Loucy (cell line): ENCODE data around the gene AIG1.

Source experiments
- H2AFZ ChIP-seq: fragments of 200-600 bp; sonication (generic); 2 replicates; pipeline ENCODE4 v1.6.0; 2016; ENCODE audit warnings: antibody characterized with exemption, mild to moderate bottlenecking, low read length, moderate library complexity
- H3F3A ChIP-seq: fragments of 200-600 bp; 2 replicates; pipeline ENCODE4 v1.6.0; 2016; ENCODE audit warnings: antibody characterized with exemption, low read depth, mild to moderate bottlenecking
- H3K27me3 ChIP-seq: fragments of 200-600 bp; sonication (generic); 2 replicates; pipeline ENCODE4 v1.6.1; 2014; ENCODE audit warnings: low read length, mild to moderate bottlenecking; ENCODE audit not compliant: insufficient read depth, poor library complexity, severe bottlenecking
- H3K36me3 ChIP-seq: fragments of 200-600 bp; sonication (generic); 2 replicates; pipeline ENCODE4 v1.6.1; 2016; ENCODE audit warnings: low read length; ENCODE audit not compliant: insufficient read depth
- H3K4me1 ChIP-seq: fragments of 200-600 bp; sonication (generic); 2 replicates; pipeline ENCODE4 v1.5.1; 2014; ENCODE audit warnings: low read length, mild to moderate bottlenecking; ENCODE audit not compliant: insufficient read depth, poor library complexity, severe bottlenecking
- H3K4me2 ChIP-seq: fragments of 200-600 bp; sonication (generic); 2 replicates; pipeline ENCODE4 v1.6.0; 2014; ENCODE audit warnings: antibody characterized with exemption, low read length, low read depth, mild to moderate bottlenecking; ENCODE audit not compliant: poor library complexity, severe bottlenecking
- H3K4me3 ChIP-seq: fragments of 200-600 bp; sonication (generic); 2 replicates; pipeline ENCODE4 v1.5.1; 2014; ENCODE audit warnings: low read length, mild to moderate bottlenecking, mixed read lengths; ENCODE audit not compliant: poor library complexity, severe bottlenecking
- H3K79me2 ChIP-seq: fragments of 200-600 bp; sonication (generic); 2 replicates; pipeline ENCODE4 v1.6.1; 2014; ENCODE audit warnings: low read length; ENCODE audit not compliant: insufficient read depth
- H3K9ac ChIP-seq: fragments of 200-600 bp; sonication (generic); 2 replicates; pipeline ENCODE4 v1.6.0; 2014; ENCODE audit warnings: mild to moderate bottlenecking, low read depth, low read length, moderate library complexity; ENCODE audit not compliant: poor library complexity, severe bottlenecking
- H3K9me2 ChIP-seq: fragments of 200-600 bp; sonication (generic); replicated peaks from 2 replicates; pipeline ENCODE4 v1.6.1; 2016; ENCODE audit warnings: low read depth, low read length, mixed read lengths
- H3K9me3 ChIP-seq: fragments of 200-600 bp; sonication (generic); 2 replicates; pipeline ENCODE4 v1.6.1; 2014; ENCODE audit warnings: mild to moderate bottlenecking, antibody characterized with exemption, low read length, low read depth; ENCODE audit not compliant: insufficient read depth
- H4K20me1 ChIP-seq: fragments of 200-600 bp; sonication (generic); 2 replicates; pipeline ENCODE4 v1.6.0; 2014; ENCODE audit warnings: antibody characterized with exemption, low read length, mild to moderate bottlenecking; ENCODE audit not compliant: insufficient read depth, poor library complexity, severe bottlenecking
- EZH2phosphoT487 ChIP-seq: fragments of 200-600 bp; IDR thresholded peaks from 2 replicates; pipeline ENCODE4 v1.6.1; 2018; ENCODE audit warnings: antibody characterized with exemption, mild to moderate bottlenecking, moderate library complexity, borderline replicate concordance
- TF ChIP-seq, protein P1 (sequence below): fragments of 200-600 bp; sonication (generic); conservative IDR thresholded peaks from 2 replicates; pipeline ENCODE4 v1.5.1; 2014; ENCODE audit warnings: mild to moderate bottlenecking, antibody characterized with exemption, low read length

Gene AIG1

DNA sequence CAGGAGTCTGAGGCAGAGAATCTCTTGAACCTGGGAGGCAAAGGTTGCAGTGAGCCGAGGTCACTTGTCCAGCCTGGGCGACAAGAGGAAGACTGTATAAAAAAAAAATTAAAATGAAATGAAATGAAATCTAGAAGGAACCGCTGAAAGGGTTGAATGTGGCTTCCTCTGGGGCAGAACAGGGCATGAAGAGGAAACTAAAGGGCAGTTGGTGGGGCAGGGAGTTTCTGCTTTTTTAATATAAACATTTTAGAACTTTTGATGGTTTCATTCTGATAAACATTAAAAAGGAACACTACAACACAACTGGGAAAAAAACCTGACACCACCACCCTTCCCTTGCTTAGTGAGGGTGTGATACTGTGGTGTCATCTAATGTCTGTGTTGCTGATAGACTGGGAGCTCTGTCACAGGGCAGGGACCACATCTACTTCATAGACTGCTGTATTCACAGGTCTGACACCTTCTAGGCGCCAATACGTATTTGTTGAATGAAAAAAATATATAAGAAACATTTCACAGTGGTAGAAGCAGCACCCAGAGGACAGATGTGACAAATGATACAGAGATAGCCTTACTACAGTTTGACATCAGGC lies 260.9 kb downstream of the AIG1 start:
- peaks cover 6% of the 10 kb centered on the region for H3F3A ChIP-seq
- H2AFZ ChIP-seq: no peak overlapping the region
- TF ChIP-seq, protein P1, sequence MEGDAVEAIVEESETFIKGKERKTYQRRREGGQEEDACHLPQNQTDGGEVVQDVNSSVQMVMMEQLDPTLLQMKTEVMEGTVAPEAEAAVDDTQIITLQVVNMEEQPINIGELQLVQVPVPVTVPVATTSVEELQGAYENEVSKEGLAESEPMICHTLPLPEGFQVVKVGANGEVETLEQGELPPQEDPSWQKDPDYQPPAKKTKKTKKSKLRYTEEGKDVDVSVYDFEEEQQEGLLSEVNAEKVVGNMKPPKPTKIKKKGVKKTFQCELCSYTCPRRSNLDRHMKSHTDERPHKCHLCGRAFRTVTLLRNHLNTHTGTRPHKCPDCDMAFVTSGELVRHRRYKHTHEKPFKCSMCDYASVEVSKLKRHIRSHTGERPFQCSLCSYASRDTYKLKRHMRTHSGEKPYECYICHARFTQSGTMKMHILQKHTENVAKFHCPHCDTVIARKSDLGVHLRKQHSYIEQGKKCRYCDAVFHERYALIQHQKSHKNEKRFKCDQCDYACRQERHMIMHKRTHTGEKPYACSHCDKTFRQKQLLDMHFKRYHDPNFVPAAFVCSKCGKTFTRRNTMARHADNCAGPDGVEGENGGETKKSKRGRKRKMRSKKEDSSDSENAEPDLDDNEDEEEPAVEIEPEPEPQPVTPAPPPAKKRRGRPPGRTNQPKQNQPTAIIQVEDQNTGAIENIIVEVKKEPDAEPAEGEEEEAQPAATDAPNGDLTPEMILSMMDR: no peak
- no peak for TF ChIP-seq EZH2phosphoT487
- H3K4me2 ChIP-seq: no peak overlapping the region
- no peaks in the 10 kb centered on the region for H3K9me2 ChIP-seq
- no peaks in the 10 kb centered on the region for H3K79me2 ChIP-seq
- no peak overlapping the region for H3K9ac ChIP-seq
- no peaks in the 10 kb centered on the region for H3K36me3 ChIP-seq
- no peaks in the 10 kb centered on the region for H4K20me1 ChIP-seq
- no peaks in the 10 kb centered on the region for H3K27me3 ChIP-seq
- peaks cover 23% of the 10 kb centered on the region for H3K4me1 ChIP-seq
- H3K4me3 ChIP-seq: no peak overlapping the region
- no peaks in the 10 kb centered on the region for H3K9me3 ChIP-seq

DNA sequence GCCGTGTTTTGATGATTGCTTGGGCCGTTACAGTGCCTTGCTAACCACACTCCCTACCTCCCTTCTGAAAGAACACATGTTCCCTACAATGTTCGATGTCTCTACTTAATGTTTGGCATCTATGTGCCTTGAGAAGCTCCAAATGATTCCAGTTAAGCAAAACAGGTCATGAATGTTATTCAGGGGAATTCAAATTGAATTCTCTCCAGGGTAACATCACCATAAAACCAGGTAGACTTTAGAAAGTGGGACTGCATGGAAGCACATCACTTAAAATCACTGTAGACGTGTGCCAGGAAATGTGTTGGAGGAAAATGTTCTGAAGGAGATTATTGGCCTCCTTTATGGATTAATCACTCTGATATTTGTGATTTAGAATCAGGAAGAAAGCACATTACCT lies 261.7 kb downstream of the AIG1 start:
- Histone ChIP-seq H3K9ac (no peak overlapping the region), H3K4me1 (peaks cover 23% of the 10 kb centered on the region), H4K20me1 (no peaks in the 10 kb centered on the region), H3K36me3 (no peaks in the 10 kb centered on the region), H3K4me2 (no peak overlapping the region), H2AFZ (no peak overlapping the region), H3K4me3 (no peak overlapping the region), H3K9me2 (no peaks in the 10 kb centered on the region), H3F3A (peaks cover 6% of the 10 kb centered on the region), H3K79me2 (no peaks in the 10 kb centered on the region), H3K27me3 (no peaks in the 10 kb centered on the region), H3K9me3 (no peaks in the 10 kb centered on the region)
- TF ChIP-seq, protein P1: no peak
- no peak for TF ChIP-seq EZH2phosphoT487

DNA sequence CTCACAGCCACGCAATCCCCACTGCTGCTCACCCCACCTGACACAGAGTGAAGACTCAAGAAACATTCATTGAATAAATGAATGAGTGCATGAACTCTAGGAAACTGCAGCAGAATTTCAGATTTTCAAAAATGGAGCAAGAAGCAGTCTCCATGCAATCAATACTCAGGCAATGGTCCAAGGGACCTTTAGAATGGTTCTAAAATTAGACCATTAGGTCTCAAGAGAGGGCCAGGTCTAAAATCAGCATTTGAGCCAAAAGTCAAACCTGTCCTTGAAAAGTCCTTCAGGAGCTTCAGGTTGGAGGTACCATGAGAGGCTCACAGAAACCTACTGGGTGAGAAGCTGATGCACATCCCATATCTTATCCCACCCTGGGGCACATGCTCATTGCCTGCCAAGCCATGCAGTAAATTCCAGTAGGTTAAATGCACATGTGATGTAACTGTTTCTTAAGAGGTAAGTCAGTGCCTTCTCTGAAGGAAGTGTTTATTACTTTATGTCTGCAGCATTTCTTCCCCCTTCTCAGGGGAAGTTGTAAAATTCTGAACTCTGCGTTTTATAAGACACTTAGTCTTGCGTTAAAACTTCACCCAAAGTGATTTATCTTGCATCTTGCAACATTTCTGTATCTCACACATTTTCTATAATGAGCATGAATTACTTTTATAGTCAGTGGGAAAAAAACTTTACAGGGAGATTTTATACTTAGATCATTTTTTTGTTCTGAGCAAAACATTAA lies 263.2 kb downstream of the AIG1 start:
- no peaks in the 10 kb centered on the region for H3K9me2 ChIP-seq
- H3K36me3 ChIP-seq: no peaks in the 10 kb centered on the region
- no peaks in the 10 kb centered on the region for H3K27me3 ChIP-seq
- no peak overlapping the region for H2AFZ ChIP-seq
- H3K9me3 ChIP-seq: no peaks in the 10 kb centered on the region
- no peak overlapping the region for H3K9ac ChIP-seq
- peak overlapping the region; percentile 49 for H3K4me2 ChIP-seq
- H3K79me2 ChIP-seq: no peaks in the 10 kb centered on the region
- peaks cover 6% of the 10 kb centered on the region for H3F3A ChIP-seq
- peak overlapping the region; percentile 2 for H3K4me3 ChIP-seq
- TF ChIP-seq, protein P1: no peak
- no peak for TF ChIP-seq EZH2phosphoT487
- H3K4me1 ChIP-seq: peaks cover 29% of the 10 kb centered on the region
- H4K20me1 ChIP-seq: no peaks in the 10 kb centered on the region
